GM19455 (cell line): ENCODE measurements around the gene LUZP2.

Experiments used
- ATAC-seq: cut with Tn5 transposase; IDR thresholded peaks from one replicate; pipeline ENCODE4 v1.9.1; 2021; ENCODE audit not compliant: unreplicated experiment

Gene LUZP2

GRCh38 chr11:24628224-24628776, 131.4 kb downstream of the LUZP2 start:
- ATAC-seq, result no peak

GRCh38 chr11:24634606-24635160, 137.8 kb downstream of the LUZP2 start:
- ATAC-seq, result no peak

GRCh38 chr11:24635588-24636290, 138.9 kb downstream of the LUZP2 start:
- ATAC-seq, result no peak

- ATAC-seq, result no peak
These were observed 139.4 kb downstream of the LUZP2 start for GRCh38 chr11:24636291-24636629.

- ATAC-seq, result no peak
These were observed 140.7 kb downstream of the LUZP2 start for GRCh38 chr11:24637520-24637919.

GRCh38 chr11:24642648-24643047, 145.8 kb downstream of the LUZP2 start:
- ATAC-seq, result no peak

GRCh38 chr11:24645563-24645962, 148.7 kb downstream of the LUZP2 start:
- ATAC-seq, result no peak

- ATAC-seq, result no peak
These were observed 155.0 kb downstream of the LUZP2 start for GRCh38 chr11:24651873-24652272.

- no peak for ATAC-seq
These were observed 157.0 kb downstream of the LUZP2 start for GRCh38 chr11:24653901-24654300.

- no peak for ATAC-seq
These were observed 164.5 kb downstream of the LUZP2 start for GRCh38 chr11:24661331-24661730.

- ATAC-seq, result no peak
These were observed 167.5 kb downstream of the LUZP2 start for GRCh38 chr11:24664399-24664798.

- ATAC-seq, result no peak
These were observed 170.6 kb downstream of the LUZP2 start for GRCh38 chr11:24667353-24667968.

- ATAC-seq, result no peak
These were observed 182.0 kb downstream of the LUZP2 start for GRCh38 chr11:24678703-24679348.

GRCh38 chr11:24679821-24680351, 183.0 kb downstream of the LUZP2 start:
- no peak for ATAC-seq

- ATAC-seq, result no peak
These were observed 186.7 kb downstream of the LUZP2 start for GRCh38 chr11:24683583-24683982.

GRCh38 chr11:24685821-24686220, 189.0 kb downstream of the LUZP2 start:
- ATAC-seq, result no peak

GRCh38 chr11:24687531-24688147, 190.8 kb downstream of the LUZP2 start:
- no peak for ATAC-seq

- no peak for ATAC-seq
These were observed 192.1 kb downstream of the LUZP2 start for GRCh38 chr11:24688981-24689380.

- no peak for ATAC-seq
These were observed 200.8 kb downstream of the LUZP2 start for GRCh38 chr11:24697522-24698111.

GRCh38 chr11:24704716-24705115, 207.9 kb downstream of the LUZP2 start:
- no peak for ATAC-seq

- no peak for ATAC-seq
These were observed 208.6 kb downstream of the LUZP2 start for GRCh38 chr11:24705474-24705873.
